H9 (cell line): ENCODE data around the gene PYGB. TPM values are rescaled to one million over a fixed set of nuclear protein-coding genes. Genes with fewer than 3 reads are reported as not detected.
A peak's percentile ranks its signal among the peaks of the same experiment; 100 is the strongest.

Source experiments
- DNase-seq: peaks from one replicate; pipeline ENCODE4 v3.0.0-alpha.2; 2017
- H2AFZ ChIP-seq: one replicate; pipeline ENCODE4 v1.6.1; 2013; ENCODE audit warnings: mild to moderate bottlenecking, low read length, control low read depth, moderate library complexity
- H2AK5ac ChIP-seq: 2 replicates; pipeline ENCODE4 v1.6.1; 2013; ENCODE audit warnings: low read length, control low read depth, mixed read lengths; ENCODE audit not compliant: insufficient read length
- H2BK120ac ChIP-seq: one replicate; pipeline ENCODE4 v1.6.1; 2013; ENCODE audit warnings: low read depth, mild to moderate bottlenecking, low read length, control low read depth, inconsistent platforms; ENCODE audit not compliant: poor library complexity, severe bottlenecking
- H2BK12ac ChIP-seq: 2 replicates; pipeline ENCODE4 v1.6.1; 2013; ENCODE audit warnings: low read length, control low read depth, mixed read lengths, low read depth; ENCODE audit not compliant: insufficient read length
- H2BK15ac ChIP-seq: 2 replicates; pipeline ENCODE4 v1.6.1; 2013; ENCODE audit warnings: low read depth, low read length, control low read depth
- H2BK20ac ChIP-seq: one replicate; pipeline ENCODE4 v1.6.1; 2013; ENCODE audit warnings: low read depth, mild to moderate bottlenecking, low read length, control low read depth, inconsistent platforms; ENCODE audit not compliant: poor library complexity, severe bottlenecking
- H2BK5ac ChIP-seq: 2 replicates; pipeline ENCODE4 v1.6.1; 2013; ENCODE audit warnings: low read length, control low read depth, mixed read lengths; ENCODE audit not compliant: insufficient read length
- H3K14ac ChIP-seq: 2 replicates; pipeline ENCODE4 v1.6.1; 2013; ENCODE audit warnings: low read length, control low read depth; ENCODE audit not compliant: insufficient read depth
- H3K18ac ChIP-seq: 2 replicates; pipeline ENCODE4 v1.6.1; 2013; ENCODE audit warnings: low read depth, mild to moderate bottlenecking, mixed read lengths, low read length, control low read depth; ENCODE audit not compliant: insufficient read length
- H3K23ac ChIP-seq: 2 replicates; pipeline ENCODE4 v1.6.1; 2013; ENCODE audit warnings: low read length, control low read depth, mixed read lengths, low read depth; ENCODE audit not compliant: insufficient read length
- H3K23me2 ChIP-seq: 2 replicates; pipeline ENCODE4 v1.6.1; 2013; ENCODE audit warnings: low read depth, mild to moderate bottlenecking, mixed read lengths, low read length, control low read depth; ENCODE audit not compliant: insufficient read length, poor library complexity, severe bottlenecking
- H3K27ac ChIP-seq: 2 replicates; pipeline ENCODE4 v1.5.1; 2013; ENCODE audit warnings: low read length, control low read depth, mixed read lengths, low read depth; ENCODE audit not compliant: insufficient read length
- H3K27me3 ChIP-seq: 2 replicates; pipeline ENCODE4 v1.6.1; 2013; ENCODE audit warnings: low read length, control low read depth, inconsistent platforms; ENCODE audit not compliant: insufficient read depth
- H3K4ac ChIP-seq: 2 replicates; pipeline ENCODE4 v1.6.1; 2013; ENCODE audit warnings: low read depth, mild to moderate bottlenecking, control low read depth, inconsistent platforms, low read length, moderate library complexity
- H3K4me1 ChIP-seq: 2 replicates; pipeline ENCODE4 v1.6.1; 2013; ENCODE audit warnings: low read length, control low read depth, inconsistent platforms; ENCODE audit not compliant: insufficient read depth
- H3K4me2 ChIP-seq: 2 replicates; pipeline ENCODE4 v1.6.1; 2013; ENCODE audit warnings: low read length, control low read depth, mixed read lengths; ENCODE audit not compliant: insufficient read length, insufficient read depth
- H3K56ac ChIP-seq: 2 replicates; pipeline ENCODE4 v1.6.1; 2013; ENCODE audit warnings: low read depth, mild to moderate bottlenecking, mixed read lengths, low read length, control low read depth; ENCODE audit not compliant: insufficient read length
- H3K79me1 ChIP-seq: 2 replicates; pipeline ENCODE4 v1.6.1; 2013; ENCODE audit warnings: low read depth, mild to moderate bottlenecking, moderate library complexity, low read length, control low read depth, inconsistent platforms; ENCODE audit not compliant: insufficient read depth, poor library complexity, severe bottlenecking
- H3K79me2 ChIP-seq: 2 replicates; pipeline ENCODE4 v1.6.1; 2013; ENCODE audit warnings: low read length, control low read depth, inconsistent platforms; ENCODE audit not compliant: insufficient read depth
- H3K9ac ChIP-seq: 2 replicates; pipeline ENCODE4 v1.6.1; 2013; ENCODE audit warnings: low read length, control low read depth, mixed read lengths; ENCODE audit not compliant: insufficient read length; ENCODE audit errors: extremely low read depth
- H3K9me3 ChIP-seq: one replicate; pipeline ENCODE4 v1.6.1; 2013; ENCODE audit warnings: low read depth, low read length, inconsistent platforms; ENCODE audit not compliant: control insufficient read depth
- H3T11ph ChIP-seq: one replicate; pipeline ENCODE4 v1.6.1; 2013; ENCODE audit warnings: mild to moderate bottlenecking, low read length, control low read depth, inconsistent platforms
- H4K20me1 ChIP-seq: one replicate; pipeline ENCODE4 v1.6.1; 2013; ENCODE audit not compliant: control insufficient read depth, insufficient read length, insufficient read depth
- H4K5ac ChIP-seq: 2 replicates; pipeline ENCODE4 v1.6.1; 2013; ENCODE audit warnings: low read depth, mild to moderate bottlenecking, mixed read lengths, low read length, control low read depth; ENCODE audit not compliant: insufficient read length
- H4K8ac ChIP-seq: replicated peaks from 2 replicates; pipeline ENCODE4 v1.6.1; 2013; ENCODE audit warnings: low read length, control low read depth, mixed read lengths, low read depth; ENCODE audit not compliant: insufficient read length
- H4K91ac ChIP-seq: 2 replicates; pipeline ENCODE4 v1.6.1; 2013; ENCODE audit warnings: low read depth, mild to moderate bottlenecking, moderate library complexity, mixed read lengths, low read length, control low read depth; ENCODE audit not compliant: insufficient read length
- H3K27ac Mint-ChIP-seq, 3 experiments: 2 replicates in 2 of 3; 3 replicates in 1 of 3; pipeline ENCODE4 v1.8.0; 2020 to 2021; ENCODE audit warnings: mixed read lengths in 3 of 3, mild to moderate bottlenecking in 1 of 3, moderate library complexity in 1 of 3
- H3K27me3 Mint-ChIP-seq: 2 replicates; pipeline ENCODE4 v1.8.0; 2021; ENCODE audit warnings: low read depth, mild to moderate bottlenecking, moderate library complexity, mixed read lengths
- H3K36me3 Mint-ChIP-seq, 3 experiments: 2 replicates in 2 of 3; 3 replicates in 1 of 3; pipeline ENCODE4 v1.8.0; 2020 to 2021; ENCODE audit warnings: low read depth in 3 of 3, mixed read lengths in 3 of 3; ENCODE audit not compliant: insufficient read depth in 1 of 3
- H3K4me1 Mint-ChIP-seq, 2 experiments: 2 replicates each; pipeline ENCODE4 v1.8.0; 2020; ENCODE audit warnings: mixed read lengths in 2 of 2
- H3K4me3 Mint-ChIP-seq, 2 experiments: 2 replicates in 1 of 2; 3 replicates in 1 of 2; pipeline ENCODE4 v1.8.0; 2020 to 2021; ENCODE audit warnings: mild to moderate bottlenecking in 2 of 2, mixed read lengths in 2 of 2, moderate library complexity in 1 of 2
- H3K9me3 Mint-ChIP-seq, 2 experiments: 2 replicates in 1 of 2; 3 replicates in 1 of 2; pipeline ENCODE4 v1.8.0; 2020; ENCODE audit warnings: mild to moderate bottlenecking in 2 of 2, mixed read lengths in 2 of 2, moderate library complexity in 1 of 2
- CTCF ChIP-seq: fragments of 200-600 bp; sonication (generic); conservative IDR thresholded peaks from 3 replicates; pipeline ENCODE4 v1.8.0; 2021; ENCODE audit warnings: antibody characterized with exemption, mild to moderate bottlenecking
- WGBS: extraction: QIAGEN DNeasy Blood & Tissue Kit; methylation state at CpG from one replicate; pipeline ENCODE4 v1.1.7; 2013; ENCODE audit warnings: missing lambda C conversion rate, low lambda C conversion rate, mixed read lengths; ENCODE audit not compliant: insufficient read length; ENCODE audit errors: extremely low coverage; 5-methylcytosine and 5-hydroxymethylcytosine counted together
- total RNA-seq: library from RNA; stranded (reverse); gene quantifications from 2 replicates; pipeline ENCODE4 v1.2.1, GENCODE V29; 2021

Gene PYGB
- total RNA-seq, 1 experiment from 2014 or later = 46.9 TPM

- no CpG with 5 or more reads among the region's 19 CpGs for WGBS
- Histone ChIP-seq H3K4ac (no peak overlapping the region), H4K20me1 (no peaks in the 10 kb centered on the region), H2BK20ac (no peak overlapping the region), H3T11ph (no peak overlapping the region), H2AK5ac (no peak overlapping the region), H3K27me3 (no peaks in the 10 kb centered on the region), H3K14ac (no peak overlapping the region), H3K4me1 (no peaks in the 10 kb centered on the region), H2BK15ac (no peak overlapping the region), H4K91ac (no peak overlapping the region), H2BK5ac (no peak overlapping the region), H2AFZ (no peak overlapping the region), H3K27ac (no peak overlapping the region), H3K79me1 (no peaks in the 10 kb centered on the region), H3K9me3 (no peaks in the 10 kb centered on the region), H3K4me2 (no peak overlapping the region), H2BK12ac (no peak overlapping the region), H3K23me2 (no peaks in the 10 kb centered on the region), H3K18ac (no peak overlapping the region), H4K5ac (no peak overlapping the region), H3K79me2 (no peaks in the 10 kb centered on the region), H3K56ac (no peak overlapping the region), H3K23ac (no peak overlapping the region), H4K8ac (no peak overlapping the region), H2BK120ac (no peak overlapping the region), H3K9ac (no peak overlapping the region)
- TF ChIP-seq CTCF = no peak
- DNase-seq = no peak
- no peak overlapping the region for H3K4me3 Mint-ChIP-seq
- no peaks in the 10 kb centered on the region for H3K27me3 Mint-ChIP-seq
- no peaks in the 10 kb centered on the region for H3K4me1 Mint-ChIP-seq
- H3K27ac Mint-ChIP-seq = peak overlapping the region in 1 of 3 experiments; percentile 88; a peak in 3 of 7 replicates
- no peaks in the 10 kb centered on the region; a peak in 1 of 5 replicates for H3K9me3 Mint-ChIP-seq
- H3K36me3 Mint-ChIP-seq = peaks cover 27 to 72% (median 43%) of the 10 kb centered on the region in 3 experiments
Measured at GRCh38 chr20:25272223-25273000, 24.5 kb downstream of the PYGB start.
